K562 (cell line): ENCODE data around the gene GNAI2. TPM values are rescaled to one million over a fixed set of nuclear protein-coding genes. Genes with fewer than 3 reads are reported as not detected.

Source experiments
- ATAC-seq: fragments of 200-7000 bp; cut with Tn5 transposase; 3 replicates; pipeline ENCODE4 v1.9.1; 2020; ENCODE audit warnings: moderate library complexity
- BruUV-seq: library from RNA; stranded (reverse); fragments of 400-500 nt; replicated peaks from 2 replicates; lab custom pipeline; 2021; lab: Mats Ljungman, UMichigan
- CTCF ChIA-PET: fragments of 300-600 bp; formaldehyde crosslinking; extraction: SDS; loops from one replicate; lab custom pipeline; 2021; ENCODE audit warnings: low intra/inter-chr PET ratio; lab: Yijun Ruan, JAX
- POLR2A ChIA-PET: fragments of 300-600, 350-650 bp; sonication (Branson Sonifier 250); formaldehyde crosslinking; extraction: SDS; loops from one replicate; lab custom pipeline; 2021; ENCODE audit warnings: antibody characterized with exemption, inconsistent platforms; lab: Yijun Ruan, JAX
- DNase-seq, 4 experiments: peaks; one replicate each; pipeline versions ENCODE4 v3.0.0 to v3.0.0-alpha.2; 2011 to 2018; ENCODE audit warnings: low spot score in 3 of 4, mixed read lengths in 3 of 4; ENCODE audit errors: extremely low read depth in 1 of 4
- FAIRE-seq: peaks from 2 replicates; lab custom pipeline; 2011; peaks lifted over from hg19 to GRCh38; lab: Jason Lieb, UNC
- H2AFZ ChIP-seq: 2 replicates; pipeline ENCODE4 v1.6.0; 2011; ENCODE audit warnings: low read depth, low read length, control low read depth, inconsistent platforms
- H3K27ac ChIP-seq: fragments of 200-600 bp; 3 replicates; pipeline ENCODE4 v1.8.0; 2011; ENCODE audit warnings: low read depth, mild to moderate bottlenecking, control low read depth, inconsistent platforms, low read length, moderate library complexity, mixed read lengths; ENCODE audit errors: extremely low read depth
- H3K27me3 ChIP-seq, 2 experiments: fragments of 300-600 bp in 1 of 2; 2 replicates in 1 of 2; 3 replicates in 1 of 2; pipeline versions ENCODE4 v1.6.0 to v1.8.0; 2011; ENCODE audit warnings: inconsistent platforms in 2 of 2, low read length in 2 of 2, mild to moderate bottlenecking in 1 of 2, mixed read lengths in 1 of 2, moderate library complexity in 1 of 2; ENCODE audit not compliant: control insufficient read depth in 2 of 2, insufficient read depth in 2 of 2
- H3K36me3 ChIP-seq: fragments of 300-600 bp; 3 replicates; pipeline ENCODE4 v1.8.0; 2011; ENCODE audit warnings: mild to moderate bottlenecking, low read length, inconsistent platforms; ENCODE audit not compliant: control insufficient read depth, insufficient read depth
- H3K4me1 ChIP-seq, 2 experiments: fragments of 200-600 bp in 1 of 2; replicated peaks in 1 of 2; 2 replicates in 1 of 2; 3 replicates in 1 of 2; pipeline versions ENCODE4 v1.5.1 to v1.8.0; 2011; ENCODE audit warnings: inconsistent platforms in 2 of 2, low read length in 2 of 2, mild to moderate bottlenecking in 1 of 2, mixed read lengths in 1 of 2, moderate library complexity in 1 of 2; ENCODE audit not compliant: control insufficient read depth in 2 of 2, insufficient read depth in 2 of 2
- H3K4me2 ChIP-seq: 2 replicates; pipeline ENCODE4 v1.6.1; 2011; ENCODE audit warnings: low read length, control low read depth, inconsistent platforms, mixed read lengths; ENCODE audit not compliant: insufficient read depth
- H3K4me3 ChIP-seq: fragments of 200-600 bp; sonication (generic), shearing (Covaris generic); 2 replicates; pipeline ENCODE4 v1.5.1; 2016; ENCODE audit warnings: control low read depth, inconsistent platforms
- H3K79me2 ChIP-seq: fragments of 200-600 bp; 3 replicates; pipeline ENCODE4 v1.8.0; 2011; ENCODE audit warnings: low read length, inconsistent platforms; ENCODE audit not compliant: control insufficient read depth, insufficient read depth
- H3K9ac ChIP-seq, 2 experiments: 2 replicates each; pipeline versions ENCODE4 v1.6.0 to v1.6.1; 2011; ENCODE audit warnings: low read depth in 2 of 2, low read length in 2 of 2, control low read depth in 1 of 2, inconsistent platforms in 1 of 2, mild to moderate bottlenecking in 1 of 2, mixed read lengths in 1 of 2; ENCODE audit not compliant: insufficient read depth in 1 of 2
- H3K9me1 ChIP-seq: one replicate; pipeline ENCODE4 v1.6.0; 2011; ENCODE audit warnings: inconsistent platforms, mild to moderate bottlenecking, low read length, moderate library complexity; ENCODE audit not compliant: control insufficient read depth, insufficient read depth
- H3K9me3 ChIP-seq: replicated peaks from 2 replicates; pipeline ENCODE4 v1.5.1; 2011; ENCODE audit warnings: low read depth, low read length, inconsistent platforms; ENCODE audit not compliant: control insufficient read depth, insufficient read depth
- H4K20me1 ChIP-seq: replicated peaks from 2 replicates; pipeline ENCODE4 v1.6.1; 2011; ENCODE audit warnings: low read length, inconsistent platforms, mixed read lengths; ENCODE audit not compliant: control insufficient read depth, insufficient read depth
- CBFB ChIP-seq: sonication (generic); formaldehyde crosslinking; IDR thresholded peaks from 2 replicates; pipeline ENCODE4 v1.4.0; 2020; ENCODE audit warnings: mild to moderate bottlenecking, missing genetic modification reagents
- HIVEP1 ChIP-seq: fragments of 250-450 bp; sonication (Bioruptor Pico); IDR thresholded peaks from 2 replicates; pipeline ENCODE4 v1.4.0; 2020; ENCODE audit warnings: mild to moderate bottlenecking
- KAT2B ChIP-seq: IDR thresholded peaks from one replicate; pipeline ENCODE4 v1.6.1; 2012; ENCODE audit warnings: low read depth, mild to moderate bottlenecking, control low read depth, inconsistent platforms, low read length, moderate library complexity
- KAT8 ChIP-seq: fragments of 450-650 bp; IDR thresholded peaks from 2 replicates; pipeline ENCODE4 v1.6.1; 2016; ENCODE audit warnings: low read depth, mild to moderate bottlenecking
- MAFK ChIP-seq: IDR thresholded peaks from 2 replicates; pipeline ENCODE4 v1.6.1; 2011; ENCODE audit warnings: low read length, improper control_type of control experiment
- NCOA6 ChIP-seq: fragments of 450-650 bp; IDR thresholded peaks from 2 replicates; pipeline ENCODE4 v1.6.1; 2017; ENCODE audit warnings: mild to moderate bottlenecking
- NR2F6 ChIP-seq: fragments of 450-650 bp; formaldehyde crosslinking; IDR thresholded peaks from 2 replicates; pipeline ENCODE4 v1.4.0; 2020; ENCODE audit warnings: mild to moderate bottlenecking
- RAD51 ChIP-seq: fragments of 450-650 bp; IDR thresholded peaks from 2 replicates; pipeline ENCODE4 v1.7.1; 2016; ENCODE audit warnings: low read depth, mild to moderate bottlenecking, borderline replicate concordance
- STAT5B ChIP-seq: fragments of 250-450 bp; sonication (Bioruptor Pico); IDR thresholded peaks from 2 replicates; pipeline ENCODE4 v1.8.0; 2021; ENCODE audit warnings: mild to moderate bottlenecking, inconsistent platforms
- TCF3 ChIP-seq: sonication (generic); formaldehyde crosslinking; IDR thresholded peaks from 2 replicates; pipeline ENCODE4 v1.4.0; 2020; ENCODE audit warnings: mild to moderate bottlenecking, missing genetic modification reagents
- XRCC4 ChIP-seq: IDR thresholded peaks from one replicate; pipeline ENCODE4 v1.6.1; 2011; ENCODE audit not compliant: insufficient read depth, insufficient read length; ENCODE audit errors: extremely low read depth
- ZBTB11 ChIP-seq, 3 experiments: fragments of 200-800 bp in 1 of 3; fragments of 250-450 bp in 1 of 3; fragments of 450-650 bp in 1 of 3; sonication (Bioruptor Pico) in 1 of 3; sonication (Bioruptor generic) in 1 of 3; formaldehyde crosslinking in 1 of 3; IDR thresholded peaks; 2 replicates each; pipeline versions ENCODE4 v1.6.1 to v1.8.0; 2016 to 2022; ENCODE audit warnings: mild to moderate bottlenecking in 2 of 3, missing genetic modification characterization in 2 of 3, missing compliant biosample characterization in 1 of 3, moderate library complexity in 1 of 3
- ZHX1 ChIP-seq: fragments of 150-350 bp; conservative IDR thresholded peaks from 2 replicates; pipeline ENCODE4 v1.6.1; 2014; ENCODE audit warnings: low read length
- ZNF134 ChIP-seq: fragments of 250-450 bp; sonication (Bioruptor Pico); conservative IDR thresholded peaks from 2 replicates; pipeline ENCODE4 v1.4.0; 2020
- ZNF224 ChIP-seq: sonication (generic); formaldehyde crosslinking; IDR thresholded peaks from 2 replicates; pipeline ENCODE4 v1.8.0; 2022; ENCODE audit warnings: mild to moderate bottlenecking, missing genetic modification reagents
- ZNF584 ChIP-seq: fragments of 200-800 bp; sonication (Bioruptor generic); IDR thresholded peaks from 2 replicates; pipeline ENCODE4 v1.6.1; 2016; ENCODE audit warnings: low read depth, mild to moderate bottlenecking, missing genetic modification characterization, missing compliant biosample characterization
- ZNF695 ChIP-seq: fragments of 450-650 bp; formaldehyde crosslinking; IDR thresholded peaks from 2 replicates; pipeline ENCODE4 v1.4.0; 2020; ENCODE audit warnings: mild to moderate bottlenecking, moderate library complexity
- ZNF699 ChIP-seq: fragments of 250-450 bp; sonication (Bioruptor Pico); IDR thresholded peaks from 2 replicates; pipeline ENCODE4 v1.8.0; 2021; ENCODE audit warnings: mild to moderate bottlenecking, moderate library complexity; ENCODE audit not compliant: insufficient replicate concordance
- WGBS: fragments of 100-300 bp; shearing (Covaris generic); methylation state at CpG from one replicate; pipeline ENCODE4 v1.1.6; 2016; ENCODE audit warnings: low coverage, mixed read lengths; ENCODE audit not compliant: insufficient coverage; ENCODE audit errors: missing lambda C conversion rate; 5-methylcytosine and 5-hydroxymethylcytosine counted together
- in situ Hi-C: fragments of 300-500 bp; cut with MboI; formaldehyde crosslinking; loops from 4 replicates; pipeline ENCODE4 v1.15.0; 2018; ENCODE audit warnings: inconsistent platforms, mixed read lengths
- intact Hi-C: fragments of 100-400 bp; cut with micrococcal nuclease; formaldehyde crosslinking; loops from 2 replicates; pipeline ENCODE4 v1.14.2; 2022
- polyA plus RNA-seq, 8 experiments: library from polyadenylated mRNA; depleted of rRNA in 4 of 8; stranded (reverse) in 5 of 8; unstranded in 3 of 8; fragments of >200 nt; fragmentation: Nextera tagmentation in 2 of 8; fragmentation: Illumina TruSeq in 1 of 8; extraction: Ambion mirVana in 2 of 8; extraction: Trizol in 1 of 8; gene quantifications; 2 replicates each; pipeline versions ENCODE4 v1.2.1 to v1.2.3, GENCODE V29; 2011 to 2014; ENCODE audit warnings: inconsistent platforms in 1 of 8, missing spikeins in 1 of 8
- total RNA-seq, 7 experiments: library from RNA; depleted of rRNA in 6 of 7; stranded (reverse); fragments of >200 nt in 6 of 7; fragmentation: Illumina TruSeq in 2 of 7; extraction: Trizol in 2 of 7; gene quantifications; 2 replicates each; pipeline versions ENCODE4 v1.2.1 to v1.2.3, GENCODE V29; 2011 to 2021; ENCODE audit warnings: low replicate concordance in 1 of 7

Gene GNAI2
- total and polyA plus RNA-seq, 9 of the 15 experiments (the other 6 are each of a cell fraction or from before 2014, with no cell fraction given), result 1.1 to 72.2 (median 42.7) TPM

GRCh38 chr3:50260942-50261441 is 25.0 kb downstream of the GNAI2 start:
- Histone ChIP-seq H3K9ac (peak overlapping the region; percentile 73 to 94; a peak in 3 of 4 replicates), H3K27ac (peak overlapping the region; percentile 84; the same call in 2 of the 3 replicates), H3K27me3 (no peaks in the 10 kb centered on the region), H4K20me1 (no peaks in the 10 kb centered on the region), H2AFZ (no peak overlapping the region), H3K9me1 (no peaks in the 10 kb centered on the region), H3K4me2 (peak overlapping the region; percentile 82), H3K36me3 (peaks cover 21% of the 10 kb centered on the region; the same call in 2 of the 3 replicates), H3K4me3 (peak overlapping the region; percentile 58; the same call in 1 of the 2 replicates), H3K9me3 (peaks cover 4% of the 10 kb centered on the region; the same call in 1 of the 2 replicates), H3K4me1 (peaks cover 6 to 39% of the 10 kb centered on the region in 2 experiments; a peak in 4 of 5 replicates), H3K79me2 (peaks cover 3% of the 10 kb centered on the region; the same call in 1 of the 3 replicates)
- FAIRE-seq (no peak), ATAC-seq (no peak), DNase-seq (no peak)
- ChIA-PET CTCF (interaction anchor here (0.9 to 1.4 kb wide), 2 partner anchors 12 to 91 kb away, joined by 3 to 7 read pairs; no protein-coding TSS in a partner anchor), POLR2A (interaction anchor here (0.6 to 1.4 kb wide), 5 partner anchors 14 to 537 kb away, joined by 3 to 5 read pairs (median 4); partner anchors contain the start of gene GMPPB)
- no TSS peak for BruUV-seq
- 74% methylated on average over 3 of the region's 5 CpGs for WGBS
- intact Hi-C loops (no loop called here), in situ Hi-C loops (no loop called here)
- TF ChIP-seq ZNF584 (CRISPR knock-in tag) (no peak), MAFK (no peak), KAT2B (no peak), ZNF134 (CRISPR knock-in tag) (no peak), XRCC4 (no peak), KAT8 (no peak), TCF3 (CRISPR knock-in tag) (no peak), STAT5B (no peak), NR2F6 (CRISPR knock-in tag) (no peak), ZNF699 (CRISPR knock-in tag) (no peak), ZHX1 (no peak), ZNF224 (no peak), CBFB (CRISPR knock-in tag) (no peak), NCOA6 (no peak), ZBTB11 (CRISPR knock-in tag; IDR thresholded peaks at IDR 0.05) (no peak), ZNF695 (CRISPR knock-in tag) (no peak), HIVEP1 (CRISPR knock-in tag) (no peak), RAD51 (no peak)
